HG02798 (cell line): ENCODE results near the gene KCNQ1.

Experiments
- ATAC-seq: cut with Tn5 transposase; IDR thresholded peaks from one replicate; pipeline ENCODE4 v1.9.1; 2021; ENCODE audit warnings: mild to moderate bottlenecking; ENCODE audit not compliant: unreplicated experiment, poor library complexity

The KCNQ1 gene

DNA sequence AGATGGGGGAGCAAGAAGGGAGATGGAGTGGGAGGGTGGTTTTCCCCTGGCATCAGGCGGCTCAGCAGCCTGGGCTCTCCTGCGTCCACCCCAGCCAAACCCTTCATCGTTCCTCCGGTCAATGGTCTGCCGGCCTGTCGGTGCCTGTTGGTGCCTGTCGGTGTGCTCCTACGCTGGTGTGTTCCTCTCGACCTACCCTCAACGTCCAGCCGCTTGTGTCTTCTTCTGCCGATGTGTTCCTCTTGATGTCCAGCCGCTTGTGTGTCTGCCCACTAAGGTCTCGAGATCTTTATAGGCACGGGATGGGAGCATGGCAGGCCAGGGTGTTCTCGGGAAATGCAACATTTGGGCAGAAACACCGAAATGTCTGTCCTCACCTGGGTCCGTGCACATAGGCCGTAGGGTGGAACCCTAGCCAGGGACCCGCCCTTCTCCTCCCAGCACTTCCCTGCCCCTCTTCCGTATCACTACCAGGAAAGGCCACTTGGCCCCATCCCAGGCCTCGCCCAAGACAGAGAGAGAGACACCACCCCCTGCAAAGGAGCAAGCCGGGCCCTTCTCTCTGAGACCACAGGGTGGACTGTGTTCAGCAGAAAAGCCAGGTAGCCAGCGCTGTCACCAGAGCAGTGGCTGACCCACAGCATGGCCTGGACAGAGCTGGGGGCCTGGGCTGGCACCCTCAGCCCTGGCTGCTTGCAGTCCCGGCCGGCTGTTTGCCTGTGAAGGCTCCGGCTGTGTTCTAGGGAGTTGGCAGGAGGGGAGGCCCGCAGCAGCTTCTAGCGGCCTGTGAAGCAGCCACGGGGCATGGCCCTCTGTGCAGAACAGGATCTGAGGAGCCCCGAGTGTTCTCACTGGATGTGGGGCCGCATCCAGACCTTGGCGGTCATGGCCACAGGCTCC, 316.6 kb downstream of the KCNQ1 start:
- no peak for ATAC-seq

- no peak for ATAC-seq
Measured at GRCh38 chr11:2762031-2762380, 317.2 kb downstream of the KCNQ1 start.

DNA sequence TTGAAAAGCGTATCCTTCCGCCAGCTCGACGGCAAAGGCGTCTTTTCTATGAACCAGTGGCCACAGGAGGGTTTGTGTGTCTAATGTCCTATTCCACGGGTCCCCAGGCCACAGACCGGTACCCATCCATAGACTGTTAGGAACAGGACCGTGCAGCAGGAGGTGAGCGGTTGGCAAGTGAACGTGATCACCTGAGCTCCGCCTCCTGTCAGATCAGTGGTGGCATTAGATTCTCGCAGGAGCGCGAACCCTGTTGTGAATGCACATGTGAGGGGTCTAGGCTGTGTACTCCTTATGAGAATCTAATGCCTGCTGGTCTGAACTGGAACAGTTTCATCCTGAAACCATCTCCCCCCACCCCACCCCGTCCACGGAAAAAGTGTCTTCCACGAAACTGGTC, 317.6 kb downstream of the KCNQ1 start:
- ATAC-seq: no peak

- ATAC-seq: no peak
Measured at GRCh38 chr11:2763984-2764383, 319.2 kb downstream of the KCNQ1 start.

DNA sequence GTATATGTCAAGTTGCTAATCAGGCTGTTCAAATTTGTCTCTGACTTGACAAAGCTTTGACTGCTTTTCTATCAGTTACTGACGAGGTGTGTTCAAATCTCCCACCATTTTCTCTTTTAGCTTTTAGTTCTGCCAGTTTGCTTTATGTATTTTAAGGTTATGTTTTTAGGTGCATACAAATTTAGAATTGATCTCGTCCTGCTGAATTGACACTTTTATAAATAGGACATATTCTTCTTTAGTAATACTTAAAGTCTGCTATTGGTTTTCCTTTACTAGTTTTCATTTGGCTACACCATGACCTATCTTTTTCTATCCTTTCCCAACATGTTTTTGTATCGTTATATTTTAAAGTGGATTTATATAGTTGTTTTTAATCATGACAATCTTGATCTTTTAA, 320.7 kb downstream of the KCNQ1 start:
- ATAC-seq: no peak

GRCh38 chr11:2766166-2766565, 321.4 kb downstream of the KCNQ1 start:
- no peak for ATAC-seq

GRCh38 chr11:2767071-2767470, 322.3 kb downstream of the KCNQ1 start:
- ATAC-seq: no peak

DNA sequence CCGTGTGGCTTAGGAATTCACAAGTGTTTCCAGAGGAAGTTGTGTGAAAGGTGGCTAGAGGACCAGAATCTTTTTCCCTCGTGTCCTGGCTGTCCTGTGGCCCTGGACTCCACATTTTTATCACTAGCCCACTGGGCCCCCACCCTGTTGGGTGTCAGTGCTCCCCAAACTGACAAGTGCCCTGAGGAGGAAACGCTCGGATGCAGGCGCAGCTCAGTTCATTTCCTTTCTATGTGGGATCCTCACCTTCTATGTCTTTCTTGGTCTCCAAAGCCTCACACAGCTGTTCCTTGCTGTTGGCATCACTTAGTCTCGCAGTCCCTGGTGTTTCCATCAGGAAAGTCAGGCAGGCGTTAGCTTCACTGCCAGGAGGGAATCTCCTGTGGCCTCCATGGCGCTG, 323.0 kb downstream of the KCNQ1 start:
- no peak for ATAC-seq

GRCh38 chr11:2768471-2769408, 323.9 kb downstream of the KCNQ1 start:
- no peak for ATAC-seq

DNA sequence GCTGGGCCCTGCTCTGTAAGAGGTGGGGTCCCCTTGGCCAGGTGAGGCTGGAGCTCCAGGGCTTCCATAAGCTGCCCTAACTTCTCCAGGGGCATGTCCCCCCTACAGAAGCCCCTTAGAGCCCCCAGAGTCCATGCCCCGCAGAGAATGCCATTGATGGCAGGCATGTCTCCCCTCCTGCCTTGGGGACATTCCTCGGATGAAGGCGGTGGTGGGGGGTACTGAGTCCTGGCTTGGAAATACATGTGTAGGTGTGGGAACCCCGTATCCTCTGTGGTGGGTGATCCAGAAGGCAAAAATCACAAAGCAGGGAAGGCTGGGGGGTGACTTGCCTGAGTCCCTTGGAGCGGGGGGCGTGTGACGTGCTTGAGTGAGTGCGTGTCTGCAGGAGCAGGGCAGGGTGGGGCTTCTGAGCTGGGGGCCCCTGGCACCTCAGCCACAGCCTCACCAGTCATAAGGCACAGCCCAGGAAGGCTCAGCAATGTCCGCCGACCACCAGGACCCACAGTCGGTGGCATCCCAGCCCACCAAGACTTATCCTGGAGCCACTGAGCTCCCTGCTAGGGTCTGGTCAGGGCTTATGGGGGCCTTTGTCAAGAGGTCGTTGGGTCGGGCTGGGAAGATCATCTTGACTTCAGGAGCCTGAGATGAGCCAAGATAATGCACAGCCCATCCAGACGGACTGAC, 324.7 kb downstream of the KCNQ1 start:
- ATAC-seq: no peak

DNA sequence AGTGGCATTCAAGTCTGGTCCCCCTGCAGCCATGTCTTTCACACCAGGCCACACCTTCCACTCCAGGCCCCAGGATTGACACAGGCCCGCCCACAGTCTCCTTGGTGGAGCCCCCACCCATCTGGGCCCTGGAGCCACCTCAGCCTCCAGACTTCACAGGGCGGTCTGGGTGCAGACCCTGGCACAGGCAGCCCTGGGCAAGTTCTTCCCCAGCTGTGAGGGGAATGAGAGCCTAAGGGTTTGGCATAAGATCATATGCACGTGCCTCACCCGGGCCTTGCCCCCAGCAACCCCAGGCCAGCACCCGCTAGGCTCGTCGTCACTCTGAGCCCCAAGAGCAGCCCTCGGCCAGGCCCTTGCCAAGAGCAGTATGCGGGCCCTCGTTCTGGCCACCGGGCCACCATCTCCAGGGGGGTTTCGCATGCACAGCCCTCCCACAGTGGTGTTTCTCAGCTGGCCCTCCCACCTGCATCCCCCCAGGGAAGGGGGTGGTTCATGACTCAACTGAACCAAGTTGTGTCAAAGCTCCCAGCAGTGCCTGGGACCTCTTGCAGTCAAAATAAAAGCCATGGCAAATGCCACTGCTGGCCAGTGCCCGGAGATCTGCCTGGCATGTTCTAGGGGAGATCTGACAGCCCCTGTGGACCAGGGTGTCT, 325.4 kb downstream of the KCNQ1 start:
- ATAC-seq: no peak

DNA sequence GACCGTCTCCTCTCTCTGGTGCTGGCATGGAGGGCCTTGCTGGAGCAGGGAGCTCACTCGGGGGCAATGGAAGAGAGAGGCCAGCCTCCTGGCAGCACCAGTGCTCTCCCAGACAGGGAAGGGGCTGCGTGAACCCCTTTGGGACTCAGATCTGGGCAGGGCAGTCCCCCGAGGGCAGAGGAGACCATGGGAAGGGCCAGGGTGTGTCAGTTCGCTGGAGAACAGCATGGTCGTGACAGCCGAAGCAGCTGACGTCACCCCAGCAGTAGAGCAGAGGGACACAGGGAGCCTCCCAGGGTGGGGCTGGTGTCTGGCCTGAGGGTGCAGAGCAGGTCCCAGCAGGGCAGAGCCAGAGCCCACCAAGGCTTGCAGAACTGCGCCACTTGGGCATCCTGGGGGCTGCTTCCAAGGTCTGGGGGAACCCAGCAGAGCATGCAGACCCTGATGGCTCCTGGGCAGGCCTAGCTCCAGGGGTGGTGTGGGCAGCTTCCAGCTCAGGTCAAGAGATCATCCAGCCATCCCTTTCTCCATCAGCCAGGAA, 326.0 kb downstream of the KCNQ1 start:
- ATAC-seq: no peak

DNA sequence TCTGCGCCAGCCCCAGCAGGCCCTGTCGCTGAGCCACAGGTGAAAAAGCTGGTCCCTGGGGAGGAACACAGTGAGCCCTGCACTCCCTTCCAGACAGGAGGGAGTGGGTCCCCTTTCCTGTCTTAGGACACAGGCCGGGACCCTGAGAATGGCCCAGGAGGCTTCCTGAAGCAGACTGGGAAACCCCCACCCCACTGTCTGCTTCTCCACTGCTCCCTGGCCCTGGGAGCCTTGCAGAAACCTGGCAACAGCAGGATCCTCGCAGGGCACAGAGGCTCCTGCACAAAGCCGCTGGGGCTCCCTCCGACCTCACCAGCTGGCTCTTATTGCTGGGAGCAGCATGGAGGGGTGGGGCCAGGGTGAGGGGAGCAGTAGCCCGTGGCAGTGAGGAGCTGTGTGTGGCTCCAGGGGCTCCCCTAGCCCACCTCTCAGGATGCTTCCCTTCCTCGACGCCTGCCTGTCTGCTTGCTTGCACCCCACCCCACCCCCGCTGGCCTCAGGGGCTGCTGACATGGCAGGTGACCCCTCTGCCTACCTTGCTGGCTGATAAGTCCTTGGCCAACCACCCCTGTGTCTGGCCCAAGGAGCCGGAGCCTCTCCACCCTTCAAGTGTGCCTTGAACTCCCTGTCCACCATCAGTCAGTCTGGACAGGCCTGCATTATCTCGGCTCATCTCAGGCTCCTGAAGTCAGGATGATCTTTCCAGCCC, 327.1 kb downstream of the KCNQ1 start:
- ATAC-seq: no peak

DNA sequence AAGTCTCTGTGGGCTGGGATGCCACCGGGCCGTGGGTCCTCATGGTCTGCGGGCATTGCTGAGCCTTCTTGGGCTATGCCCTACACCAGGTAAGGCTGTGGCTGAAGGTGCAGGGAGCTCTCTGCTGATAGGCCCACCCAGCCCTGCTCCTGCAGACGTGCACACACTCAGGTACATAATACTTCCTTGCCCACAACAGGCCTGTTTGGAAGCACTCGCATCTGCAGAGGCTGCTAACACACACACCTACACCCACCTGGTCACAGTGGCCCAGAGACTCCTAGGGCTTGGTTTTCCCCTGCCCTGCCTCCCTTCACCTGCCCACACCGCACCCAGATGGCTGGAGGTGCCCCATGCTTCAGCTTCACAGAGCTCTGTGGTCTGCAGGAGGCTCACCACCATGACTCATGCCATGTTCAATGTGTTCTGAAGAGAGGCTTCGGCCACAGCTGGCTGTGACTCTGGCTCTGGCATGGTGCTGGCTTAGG, 327.8 kb downstream of the KCNQ1 start:
- ATAC-seq: peak; percentile 34

DNA sequence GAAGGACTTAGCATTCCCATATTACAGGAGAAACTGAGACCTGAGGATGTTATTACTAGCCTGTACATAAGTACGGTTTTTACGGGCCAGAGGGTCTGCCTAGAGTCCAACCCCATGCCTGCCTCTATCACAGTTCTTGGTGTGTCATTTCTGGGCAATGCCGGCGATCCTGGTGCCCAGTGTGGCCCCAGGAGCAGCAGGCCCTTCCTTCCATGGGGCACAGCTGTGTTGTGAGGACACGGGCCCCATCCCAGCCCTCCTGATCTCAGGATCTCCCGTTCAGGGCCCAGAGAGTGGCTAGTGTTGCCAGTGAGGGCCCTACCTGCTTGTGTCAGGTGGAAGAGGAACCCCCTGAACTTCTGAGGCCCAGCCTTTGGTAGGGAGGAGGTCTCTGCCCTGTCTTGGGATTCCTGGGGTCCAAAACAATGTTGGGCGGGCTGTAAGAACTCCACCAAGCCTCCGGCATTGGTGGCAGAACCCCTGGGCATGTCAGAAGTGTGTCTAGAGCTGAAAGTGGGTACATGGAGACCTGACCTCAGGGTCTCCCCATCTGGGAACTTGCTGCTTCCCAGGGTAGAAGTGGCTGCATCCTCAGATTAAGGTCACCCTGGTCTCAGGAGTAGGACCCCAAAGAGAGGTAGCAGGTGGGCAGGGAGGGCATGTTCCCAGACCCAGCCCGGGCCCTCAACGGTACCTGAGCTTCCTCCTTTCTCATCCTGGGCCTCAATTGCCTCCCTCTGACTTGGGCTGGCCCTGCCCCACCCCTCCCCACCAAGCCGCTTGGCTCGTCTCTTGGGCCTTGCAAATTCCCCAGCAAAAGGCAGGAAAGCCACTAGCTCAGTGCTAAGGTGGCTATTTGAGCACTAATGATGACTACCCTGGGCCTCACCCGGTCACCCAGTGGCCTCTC, 329.6 kb downstream of the KCNQ1 start:
- no peak for ATAC-seq

DNA sequence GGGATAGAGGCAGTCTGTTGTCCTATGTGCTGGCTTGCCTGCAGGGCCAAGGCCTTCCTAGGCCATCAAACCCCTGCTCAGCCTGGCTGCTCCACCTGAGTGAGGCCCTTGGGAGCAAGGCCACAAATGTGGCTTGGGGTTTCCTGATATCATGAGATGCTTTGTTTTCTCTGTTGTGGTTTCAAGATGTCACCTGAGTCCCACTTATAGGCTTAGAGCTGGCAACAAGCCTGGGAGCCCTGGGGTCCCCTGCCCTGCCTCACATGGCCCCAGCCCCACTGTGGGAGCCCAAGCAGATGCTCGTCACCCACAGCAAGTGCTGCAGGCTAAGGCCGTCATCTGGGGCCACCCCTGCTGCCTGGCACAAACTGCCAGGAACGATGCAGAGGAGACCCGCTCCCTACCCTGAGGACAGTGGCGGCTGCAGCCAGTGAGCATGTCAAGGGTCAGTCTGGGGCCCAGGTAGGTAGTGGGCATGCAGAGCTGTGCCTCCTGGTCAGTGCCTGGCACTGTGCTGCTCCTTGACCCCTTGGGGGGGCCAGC, 330.3 kb downstream of the KCNQ1 start:
- ATAC-seq: no peak

GRCh38 chr11:2775626-2776350, 331.0 kb downstream of the KCNQ1 start:
- no peak for ATAC-seq
